GM10266 (cell line): Measurements from ENCODE around the gene COX19.
A peak's percentile ranks its signal among the peaks of the same experiment; 100 is the strongest.

ENCODE experiments used
- DNase-seq: peaks from one replicate; pipeline ENCODE4 v3.0.0; 2012; ENCODE audit errors: extremely low spot score
- TF ChIP-seq, protein P1 (sequence below): IDR thresholded peaks from 2 replicates; pipeline ENCODE4 v1.5.1; 2012; ENCODE audit warnings: mild to moderate bottlenecking, low read depth; ENCODE audit not compliant: control insufficient read depth, insufficient read depth; ENCODE audit errors: missing control alignments

Gene COX19

DNA sequence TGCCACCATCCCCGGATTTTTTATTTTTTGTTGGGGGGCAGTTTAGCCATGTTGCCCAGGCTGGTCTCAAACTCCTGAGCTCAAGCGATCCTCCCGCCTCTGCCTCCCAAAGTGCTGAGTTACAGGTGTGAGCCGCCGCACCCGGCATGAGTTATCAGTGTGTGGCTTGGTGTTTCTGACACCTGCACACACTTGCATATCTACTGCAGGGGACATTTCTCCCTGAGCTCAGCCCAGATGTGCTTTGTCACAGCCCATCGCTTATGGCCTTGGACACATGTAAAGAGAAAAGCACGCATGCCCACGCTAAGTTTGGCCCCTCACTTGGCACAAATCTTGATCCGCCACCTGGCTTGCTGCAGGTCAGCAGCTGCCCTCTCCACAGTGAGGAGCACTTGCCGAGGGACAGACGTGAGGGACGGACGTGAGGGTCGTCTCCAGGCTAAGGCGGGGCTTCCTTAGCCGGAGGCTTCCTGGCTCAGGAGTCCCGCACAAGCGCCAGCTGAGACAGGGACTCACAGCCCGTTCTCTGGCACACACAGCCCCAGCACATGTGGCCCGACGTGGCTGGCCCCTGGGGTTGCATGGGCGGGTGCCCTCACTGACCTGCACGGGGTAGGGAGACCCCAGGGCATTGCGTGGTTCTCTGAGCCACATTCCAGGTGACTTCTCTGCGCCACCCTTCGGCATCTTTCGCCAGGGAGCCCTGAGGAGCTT lies 19.4 kb upstream of the COX19 start:
- no peak for DNase-seq
- TF ChIP-seq, protein P1, sequence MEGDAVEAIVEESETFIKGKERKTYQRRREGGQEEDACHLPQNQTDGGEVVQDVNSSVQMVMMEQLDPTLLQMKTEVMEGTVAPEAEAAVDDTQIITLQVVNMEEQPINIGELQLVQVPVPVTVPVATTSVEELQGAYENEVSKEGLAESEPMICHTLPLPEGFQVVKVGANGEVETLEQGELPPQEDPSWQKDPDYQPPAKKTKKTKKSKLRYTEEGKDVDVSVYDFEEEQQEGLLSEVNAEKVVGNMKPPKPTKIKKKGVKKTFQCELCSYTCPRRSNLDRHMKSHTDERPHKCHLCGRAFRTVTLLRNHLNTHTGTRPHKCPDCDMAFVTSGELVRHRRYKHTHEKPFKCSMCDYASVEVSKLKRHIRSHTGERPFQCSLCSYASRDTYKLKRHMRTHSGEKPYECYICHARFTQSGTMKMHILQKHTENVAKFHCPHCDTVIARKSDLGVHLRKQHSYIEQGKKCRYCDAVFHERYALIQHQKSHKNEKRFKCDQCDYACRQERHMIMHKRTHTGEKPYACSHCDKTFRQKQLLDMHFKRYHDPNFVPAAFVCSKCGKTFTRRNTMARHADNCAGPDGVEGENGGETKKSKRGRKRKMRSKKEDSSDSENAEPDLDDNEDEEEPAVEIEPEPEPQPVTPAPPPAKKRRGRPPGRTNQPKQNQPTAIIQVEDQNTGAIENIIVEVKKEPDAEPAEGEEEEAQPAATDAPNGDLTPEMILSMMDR, result no peak

DNA sequence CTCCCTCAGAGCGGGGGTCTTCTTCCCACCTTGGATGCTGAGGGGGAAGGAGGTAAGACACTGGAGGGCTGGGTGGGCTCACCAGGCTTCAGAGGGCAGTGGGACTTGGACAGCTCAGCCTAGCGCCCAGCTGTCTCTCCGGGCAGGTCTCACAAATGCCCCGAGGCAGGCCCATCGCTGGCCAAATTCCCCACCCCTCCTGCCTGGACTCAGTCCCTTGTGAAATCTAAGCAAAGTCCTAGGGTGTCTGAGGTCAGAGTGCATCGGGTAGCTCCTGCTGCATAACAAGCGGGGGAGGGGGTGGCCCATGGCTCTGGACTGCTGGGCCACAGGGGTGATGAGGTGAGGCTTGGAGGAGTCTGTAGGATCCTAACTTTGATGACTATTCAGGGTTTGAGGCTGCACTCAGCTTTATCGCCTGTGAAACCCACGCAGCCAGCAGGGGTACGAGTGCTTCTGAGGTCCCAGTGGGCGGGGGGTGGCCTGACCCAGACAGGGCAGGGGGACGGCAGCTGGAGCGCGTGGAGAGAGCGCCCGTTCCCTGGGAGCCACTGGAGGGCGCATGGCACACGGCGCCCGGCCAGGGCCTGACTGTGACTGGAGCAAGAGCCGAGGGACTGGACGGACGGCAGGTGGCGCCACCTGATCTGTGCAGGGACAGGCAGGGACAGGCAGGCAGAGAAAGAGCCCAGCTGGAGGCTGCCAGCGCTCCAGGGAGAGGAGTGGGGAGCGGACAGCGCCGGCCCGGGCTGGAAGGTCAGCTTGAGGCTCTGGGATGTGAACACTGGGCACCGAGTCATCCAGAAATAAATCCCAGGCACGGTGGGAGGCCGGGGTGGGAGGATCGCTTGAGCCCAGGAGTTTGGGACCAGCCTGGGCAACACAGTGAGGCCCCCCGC lies 17.6 kb upstream of the COX19 start:
- peak; percentile 92 for DNase-seq
- TF ChIP-seq, protein P1, result peak; percentile 100

DNA sequence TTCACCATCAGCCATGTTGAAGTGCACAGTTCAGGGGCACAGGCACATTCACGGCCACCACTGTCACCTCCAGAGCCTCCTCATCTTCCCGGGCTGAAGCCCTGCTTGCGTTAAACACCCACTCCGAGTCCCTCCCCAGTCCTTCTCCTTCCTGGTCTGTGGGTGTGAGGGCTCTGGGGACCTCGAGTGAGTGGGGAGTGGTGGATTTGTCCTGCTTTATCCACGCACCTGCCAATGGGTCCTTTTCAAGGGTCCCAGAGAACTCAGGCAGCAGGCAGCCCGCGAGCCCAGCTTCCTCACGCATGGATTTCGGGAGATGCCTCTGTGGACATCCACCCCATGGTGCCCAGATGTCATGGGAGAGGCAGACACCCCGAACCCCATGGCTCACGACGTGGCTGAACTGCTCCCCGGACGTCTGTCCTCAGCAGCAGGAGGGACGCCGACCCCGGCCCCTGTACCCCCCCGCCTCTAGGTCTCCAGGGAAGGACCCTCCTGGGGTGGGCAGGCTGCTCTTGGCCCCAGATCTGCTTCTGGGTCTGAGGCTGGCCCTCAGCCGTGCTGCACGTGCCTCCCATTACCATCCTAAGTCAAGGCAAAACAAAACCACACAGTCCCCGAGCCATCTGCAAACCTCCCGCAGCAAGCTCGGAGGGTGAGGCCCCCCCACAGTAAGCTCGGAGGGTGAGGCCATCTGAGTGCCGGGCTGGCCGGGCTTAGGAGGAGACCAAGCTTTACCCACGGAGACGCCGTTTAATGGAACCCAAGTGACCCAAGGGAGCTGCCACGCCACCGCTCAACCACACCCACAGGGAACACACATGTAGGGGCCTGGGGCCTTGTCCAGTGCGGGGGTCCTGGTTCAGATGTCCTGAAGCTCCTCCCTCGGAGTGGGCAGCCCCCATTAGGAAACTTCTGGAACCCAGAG lies 16.6 kb upstream of the COX19 start:
- no peak for DNase-seq
- TF ChIP-seq, protein P1, result no peak

DNA sequence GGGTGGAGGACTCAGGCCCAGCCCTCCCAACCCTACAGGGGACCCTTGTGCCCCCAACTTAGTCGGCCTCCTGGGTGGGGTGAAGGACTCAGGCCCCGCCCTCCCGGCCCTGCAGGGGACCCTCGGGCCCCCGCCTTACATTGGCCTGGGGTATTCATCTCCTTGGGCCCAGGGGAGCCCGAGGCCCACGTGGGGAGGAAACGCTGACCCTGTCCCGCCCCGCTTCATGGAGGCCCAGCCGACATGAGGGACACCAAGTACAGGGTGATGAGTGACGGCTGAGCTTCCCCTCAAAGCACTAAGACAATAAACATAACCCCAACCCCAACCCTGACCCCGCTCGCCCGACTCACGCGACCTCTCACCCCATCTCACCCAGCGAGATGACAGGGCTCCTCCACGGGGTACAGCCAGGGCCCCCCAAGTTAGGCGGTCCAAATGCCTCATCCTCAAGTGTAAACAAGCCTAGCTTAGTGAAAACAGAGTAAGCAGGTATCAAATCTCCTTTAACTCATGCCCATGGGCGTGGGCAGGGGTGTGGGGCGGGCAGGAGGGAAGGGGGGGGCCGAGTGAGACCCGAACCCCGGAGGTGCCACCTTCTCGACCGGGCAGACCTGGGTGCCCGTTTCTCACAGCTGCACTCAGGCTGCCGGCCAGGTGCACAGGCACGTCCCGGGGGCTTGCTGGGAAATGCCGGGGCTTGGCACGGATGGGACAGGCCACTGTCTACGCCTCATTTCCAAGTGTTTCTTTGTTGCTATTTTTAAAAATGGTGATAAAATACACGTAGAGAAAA lies 15.8 kb upstream of the COX19 start:
- TF ChIP-seq, protein P1, result no peak

DNA sequence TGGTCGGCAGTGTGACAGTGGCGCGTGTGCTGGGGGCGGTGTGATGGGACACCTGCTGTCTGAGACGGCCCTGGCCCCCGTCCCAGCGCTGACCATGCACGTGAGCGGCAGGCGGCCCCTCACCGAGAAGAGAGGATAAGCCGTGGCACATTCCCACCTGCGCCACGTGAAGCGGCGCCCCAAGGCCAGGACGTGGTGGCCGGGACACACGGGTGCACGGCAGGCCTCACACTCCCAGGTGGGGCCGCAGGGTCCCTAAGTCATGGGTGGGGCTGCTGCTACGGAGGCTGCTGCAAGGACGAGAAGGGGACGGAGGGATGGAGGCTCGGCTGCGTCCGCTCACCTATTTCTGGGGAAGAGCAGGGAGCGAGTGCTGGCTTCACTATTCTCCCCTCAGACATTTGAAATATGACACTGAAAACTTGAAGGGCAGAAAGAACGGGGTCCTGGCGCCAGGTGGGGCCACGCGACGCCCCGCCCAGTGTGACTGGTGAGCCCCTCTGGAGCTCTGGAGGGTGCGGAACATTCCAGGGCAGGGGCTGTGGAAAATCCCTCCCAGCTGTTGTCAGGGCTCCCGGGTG lies 15.1 kb upstream of the COX19 start:
- no peak for DNase-seq
- TF ChIP-seq, protein P1, result no peak

More for the DNA sequence above, 15.8 kb upstream of the COX19 start:
- no peak for DNase-seq

DNA sequence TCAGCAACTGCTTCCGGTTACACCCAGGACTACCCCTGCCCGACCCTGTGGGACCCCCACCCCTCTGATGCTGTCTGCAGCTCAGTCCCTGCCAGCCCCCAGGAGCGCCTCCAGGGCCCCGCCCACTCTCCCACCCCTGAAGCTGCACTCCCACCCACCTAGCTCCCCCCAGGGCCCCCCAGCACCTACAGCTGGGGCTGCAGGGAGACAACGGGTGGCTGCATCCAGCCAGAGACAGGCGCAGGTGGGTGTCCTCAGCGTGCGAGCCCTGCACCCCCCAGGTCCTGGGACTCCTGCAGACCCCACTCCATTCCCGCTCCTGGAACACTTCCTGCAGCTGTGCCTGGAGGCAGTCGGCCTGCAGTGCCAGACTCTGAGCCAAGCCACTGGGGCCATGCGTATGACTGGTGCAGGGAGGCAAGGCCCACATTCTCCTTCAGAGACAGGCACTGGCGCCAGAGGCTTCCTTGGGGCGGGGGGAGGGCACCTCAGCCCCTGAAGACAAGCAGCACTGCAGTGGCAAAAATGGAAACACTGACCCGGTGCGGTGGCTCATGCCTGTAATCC lies 13.7 kb upstream of the COX19 start:
- DNase-seq, result no peak
- TF ChIP-seq, protein P1, result no peak
